H1 (cell line): ENCODE data around the gene ILK. TPM values are rescaled to one million over a fixed set of nuclear protein-coding genes. Genes with fewer than 3 reads are reported as not detected.

ENCODE experiments used
- CTCF ChIA-PET: fragments of 300-600 bp; sonication (Branson Sonifier 250); formaldehyde crosslinking; loops from one replicate; lab custom pipeline; 2021; ENCODE audit not compliant: partially characterized antibody; lab: Charles Lee
- POLR2A ChIA-PET: fragments of 300-600 bp; sonication (Branson Sonifier 250); formaldehyde crosslinking; loops from one replicate; lab custom pipeline; 2021; ENCODE audit warnings: inconsistent platforms; ENCODE audit not compliant: partially characterized antibody; lab: Charles Lee
- DNase-seq, 2 experiments: peaks; one replicate each; pipeline versions ENCODE4 v3.0.0 to v3.0.0-alpha.2; 2010 to 2022; ENCODE audit warnings: low spot score in 2 of 2, low read depth in 1 of 2, mixed read lengths in 1 of 2
- FAIRE-seq: peaks from 2 replicates; lab custom pipeline; 2011; peaks lifted over from hg19 to GRCh38; lab: Jason Lieb, UNC
- H2AFZ ChIP-seq: 2 replicates; pipeline ENCODE4 v1.8.1; 2012; ENCODE audit warnings: low read length, inconsistent platforms
- H2AK5ac ChIP-seq: 2 replicates; pipeline ENCODE4 v1.6.1; 2013; ENCODE audit warnings: low read depth, low read length
- H2BK120ac ChIP-seq: replicated peaks from 2 replicates; pipeline ENCODE3; 2013; ENCODE audit warnings: low read depth, low read length, inconsistent platforms
- H2BK12ac ChIP-seq: 2 replicates; pipeline ENCODE4 v1.6.1; 2013; ENCODE audit warnings: low read depth, low read length
- H2BK15ac ChIP-seq: 2 replicates; pipeline ENCODE4 v1.6.1; 2013; ENCODE audit warnings: low read length
- H2BK20ac ChIP-seq: 2 replicates; pipeline ENCODE4 v1.6.1; 2013; ENCODE audit warnings: low read length
- H2BK5ac ChIP-seq: 2 replicates; pipeline ENCODE4 v1.6.1; 2013; ENCODE audit warnings: low read depth, low read length
- H3K14ac ChIP-seq: 2 replicates; pipeline ENCODE4 v1.6.1; 2013; ENCODE audit warnings: inconsistent platforms; ENCODE audit not compliant: insufficient read length
- H3K18ac ChIP-seq: 2 replicates; pipeline ENCODE4 v1.6.1; 2013; ENCODE audit warnings: low read length; ENCODE audit errors: extremely low read depth
- H3K23ac ChIP-seq: 2 replicates; pipeline ENCODE4 v1.6.1; 2013; ENCODE audit warnings: inconsistent platforms; ENCODE audit not compliant: insufficient read length
- H3K23me2 ChIP-seq: 2 replicates; pipeline ENCODE4 v1.6.1; 2013; ENCODE audit warnings: low read depth, low read length
- H3K27ac ChIP-seq: 2 replicates; pipeline ENCODE4 v1.6.1; 2011; ENCODE audit warnings: low read depth, low read length, inconsistent platforms
- H3K27me3 ChIP-seq, 4 experiments: replicated peaks in 1 of 4; 1 replicate in 1 of 4; 2 replicates in 3 of 4; pipeline versions ENCODE4 v1.6.1 to v1.8.1; 2011 to 2013; ENCODE audit warnings: low read length in 3 of 4, mild to moderate bottlenecking in 3 of 4, inconsistent platforms in 2 of 4, mixed read lengths in 2 of 4, moderate library complexity in 1 of 4; ENCODE audit not compliant: control insufficient read depth in 3 of 4, insufficient read depth in 3 of 4; ENCODE audit errors: extremely low read depth in 1 of 4
- H3K36me3 ChIP-seq, 4 experiments: 2 replicates each; pipeline versions ENCODE4 v1.6.1 to v1.8.1; 2011 to 2013; ENCODE audit warnings: mild to moderate bottlenecking in 4 of 4, low read length in 3 of 4, moderate library complexity in 2 of 4, control low read depth in 1 of 4, inconsistent platforms in 1 of 4; ENCODE audit not compliant: insufficient read depth in 4 of 4, control insufficient read depth in 2 of 4
- H3K4ac ChIP-seq: replicated peaks from 2 replicates; pipeline ENCODE3; 2013; ENCODE audit warnings: low read length, low read depth, mixed read lengths, inconsistent platforms; ENCODE audit not compliant: insufficient read length
- H3K4me1 ChIP-seq, 4 experiments: replicated peaks in 1 of 4; 1 replicate in 1 of 4; 2 replicates in 3 of 4; pipeline versions ENCODE4 v1.6.1 to v1.8.1; 2011 to 2013; ENCODE audit warnings: low read length in 3 of 4, inconsistent platforms in 2 of 4, mixed read lengths in 1 of 4; ENCODE audit not compliant: insufficient read depth in 4 of 4, control insufficient read depth in 3 of 4
- H3K4me2 ChIP-seq, 2 experiments: 2 replicates each; pipeline versions ENCODE4 v1.6.1 to v1.8.1; 2011 to 2013; ENCODE audit warnings: low read depth in 2 of 2, low read length in 2 of 2, control low read depth in 1 of 2, inconsistent platforms in 1 of 2, mild to moderate bottlenecking in 1 of 2; ENCODE audit not compliant: insufficient read depth in 1 of 2
- H3K4me3 ChIP-seq, 4 experiments: fragments of 200-600, 300-600 bp in 1 of 4; sonication (generic), shearing (Covaris generic), sonication (Bioruptor Twin) in 1 of 4; 2 replicates each; pipeline versions ENCODE4 v1.5.1 to v1.8.1; 2011 to 2016; ENCODE audit warnings: low read length in 4 of 4, low read depth in 3 of 4, control low read depth in 2 of 4, inconsistent platforms in 2 of 4, mild to moderate bottlenecking in 2 of 4, mixed read lengths in 1 of 4, moderate library complexity in 1 of 4; ENCODE audit not compliant: insufficient read depth in 2 of 4; ENCODE audit errors: extremely low read depth in 1 of 4
- H3K56ac ChIP-seq: replicated peaks from 2 replicates; pipeline ENCODE3; 2013; ENCODE audit warnings: low read depth, mild to moderate bottlenecking, mixed read lengths, low read length, inconsistent platforms; ENCODE audit not compliant: insufficient read length
- H3K79me1 ChIP-seq: 2 replicates; pipeline ENCODE4 v1.6.1; 2013; ENCODE audit warnings: low read depth, low read length, control low read depth
- H3K79me2 ChIP-seq, 2 experiments: 2 replicates each; pipeline versions ENCODE4 v1.6.1 to v1.8.1; 2012 to 2013; ENCODE audit warnings: low read length in 2 of 2, mild to moderate bottlenecking in 2 of 2, inconsistent platforms in 1 of 2; ENCODE audit not compliant: insufficient read depth in 2 of 2, control insufficient read depth in 1 of 2
- H3K9ac ChIP-seq, 4 experiments: replicated peaks in 1 of 4; 1 replicate in 1 of 4; 2 replicates in 3 of 4; pipeline versions ENCODE4 v1.6.1 to v1.8.1; 2011 to 2013; ENCODE audit warnings: low read depth in 3 of 4, low read length in 3 of 4, control low read depth in 2 of 4, mild to moderate bottlenecking in 2 of 4, moderate library complexity in 2 of 4, inconsistent platforms in 1 of 4; ENCODE audit errors: extremely low read depth in 1 of 4
- H3K9me3 ChIP-seq, 2 experiments: 2 replicates each; pipeline versions ENCODE4 v1.6.1 to v1.8.1; 2012 to 2013; ENCODE audit warnings: mild to moderate bottlenecking in 2 of 2, moderate library complexity in 2 of 2, control low read depth in 1 of 2, inconsistent platforms in 1 of 2, low read depth in 1 of 2, low read length in 1 of 2, mixed read lengths in 1 of 2; ENCODE audit not compliant: insufficient read depth in 2 of 2
- H4K20me1 ChIP-seq, 2 experiments: replicated peaks in 1 of 2; 2 replicates each; pipeline versions ENCODE3 to v1.8.1; 2011 to 2013; ENCODE audit warnings: inconsistent platforms in 2 of 2, low read length in 2 of 2, mild to moderate bottlenecking in 1 of 2; ENCODE audit not compliant: insufficient read depth in 2 of 2, control insufficient read depth in 1 of 2
- H4K5ac ChIP-seq: 2 replicates; pipeline ENCODE4 v1.6.1; 2013; ENCODE audit warnings: low read length, low read depth, mixed read lengths, inconsistent platforms; ENCODE audit not compliant: insufficient read length
- H4K8ac ChIP-seq: 2 replicates; pipeline ENCODE4 v1.8.0; 2013; ENCODE audit warnings: mild to moderate bottlenecking, moderate library complexity, low read length, inconsistent platforms; ENCODE audit not compliant: insufficient read depth; ENCODE audit errors: extremely low read depth
- H4K91ac ChIP-seq: replicated peaks from 2 replicates; pipeline ENCODE3; 2013; ENCODE audit warnings: low read length, mixed read lengths, inconsistent platforms; ENCODE audit not compliant: insufficient read length
- ASH2L ChIP-seq: fragments of 200-600, 300-600 bp; sonication (generic); IDR thresholded peaks from one replicate; pipeline ENCODE4 v1.7.1; 2017; ENCODE audit warnings: low read length
- ATF3 ChIP-seq: IDR thresholded peaks from 2 replicates; pipeline ENCODE4 v1.6.1; 2011; ENCODE audit warnings: low read depth, mild to moderate bottlenecking, low read length; ENCODE audit not compliant: insufficient read depth
- BCL11A ChIP-seq, 2 experiments: IDR thresholded peaks; one replicate each; pipeline ENCODE4 v1.6.1; 2011; ENCODE audit warnings: low read depth in 2 of 2, low read length in 2 of 2, mild to moderate bottlenecking in 2 of 2
- BRCA1 ChIP-seq: IDR thresholded peaks from 2 replicates; pipeline ENCODE4 v1.6.1; 2012; ENCODE audit warnings: low read depth, low read length, improper control_type of control experiment
- CBX8 ChIP-seq: fragments of 300-800, 300-1000 bp; sonication (generic); IDR thresholded peaks from 2 replicates; pipeline ENCODE4 v1.7.1; 2016; ENCODE audit warnings: low read depth, low read length, borderline replicate concordance
- EGR1 ChIP-seq: IDR thresholded peaks from 2 replicates; pipeline ENCODE4 v1.6.1; 2011; ENCODE audit warnings: low read depth, low read length, borderline replicate concordance
- HDAC2 ChIP-seq, 2 experiments: fragments of 300-600 bp in 1 of 2; sonication (generic) in 1 of 2; IDR thresholded peaks; 2 replicates each; pipeline ENCODE4 v1.6.1; 2011 to 2012; ENCODE audit warnings: low read depth in 2 of 2, low read length in 2 of 2, mild to moderate bottlenecking in 2 of 2, moderate library complexity in 2 of 2, borderline replicate concordance in 1 of 2, inconsistent platforms in 1 of 2
- JUN ChIP-seq: IDR thresholded peaks from 2 replicates; pipeline ENCODE4 v1.6.1; 2011; ENCODE audit warnings: low read depth, mild to moderate bottlenecking, improper control_type of control experiment, low read length
- MAFK ChIP-seq: IDR thresholded peaks from 2 replicates; pipeline ENCODE4 v1.6.1; 2012; ENCODE audit warnings: low read depth, mild to moderate bottlenecking, improper control_type of control experiment, low read length
- POLR2A ChIP-seq, 2 experiments: IDR thresholded peaks; 1 replicate in 1 of 2; 2 replicates in 1 of 2; pipeline ENCODE4 v1.6.1; 2011; ENCODE audit warnings: low read depth in 2 of 2, low read length in 2 of 2, mild to moderate bottlenecking in 2 of 2; ENCODE audit errors: control extremely low read depth in 1 of 2
- POU5F1 ChIP-seq: IDR thresholded peaks from 2 replicates; pipeline ENCODE4 v1.6.1; 2011; ENCODE audit warnings: low read depth, mild to moderate bottlenecking, low read length, moderate library complexity
- RFX5 ChIP-seq: IDR thresholded peaks from 2 replicates; pipeline ENCODE4 v1.6.1; 2011; ENCODE audit warnings: low read depth, low read length, improper control_type of control experiment, borderline replicate concordance
- SP4 ChIP-seq: IDR thresholded peaks from 2 replicates; pipeline ENCODE4 v1.6.1; 2012; ENCODE audit warnings: low read length, inconsistent platforms
- YY1 ChIP-seq: IDR thresholded peaks from 2 replicates; pipeline ENCODE4 v1.6.1; 2011; ENCODE audit warnings: low read depth, mild to moderate bottlenecking, low read length
- ZNF274 ChIP-seq: IDR thresholded peaks from 2 replicates; pipeline ENCODE4 v1.7.0; 2012; ENCODE audit warnings: low read length, borderline replicate concordance; ENCODE audit errors: extremely low read depth
- WGBS, 2 experiments: shearing (Covaris generic) in 1 of 2; methylation state at CpG; one replicate each; pipeline versions ENCODE4 v1.1.6 to v1.1.7; 2013 to 2015; ENCODE audit warnings: low lambda C conversion rate in 2 of 2, mixed read lengths in 2 of 2, inconsistent platforms in 1 of 2, low coverage in 1 of 2, missing lambda C conversion rate in 1 of 2; ENCODE audit not compliant: insufficient replicate concordance in 2 of 2, insufficient coverage in 1 of 2, insufficient read length in 1 of 2; ENCODE audit errors: extremely low coverage in 1 of 2, missing lambda C conversion rate in 1 of 2; 5-methylcytosine and 5-hydroxymethylcytosine counted together
- polyA plus RNA-seq, 7 experiments: library from polyadenylated mRNA; depleted of rRNA in 3 of 7; stranded (reverse) in 5 of 7; unstranded in 2 of 7; fragments of >200 nt in 5 of 7; fragments of 200-250 nt in 2 of 7; gene quantifications; 1 replicate in 5 of 7; 2 replicates in 1 of 7; 4 replicates in 1 of 7; pipeline versions ENCODE4 v1.2.1 to v1.2.3, GENCODE V29; 2011 to 2013; ENCODE audit warnings: missing spikeins in 2 of 7, mixed read lengths in 2 of 7
- total RNA-seq: library from RNA; stranded (reverse); fragmentation: NEBNext Ultra II Directional; extraction: Animal tissue kit (Norgen Biotek cat#: 25700); gene quantifications from 2 replicates; pipeline ENCODE4 v1.2.1, GENCODE V29; 2021

Gene ILK
- total and polyA plus RNA-seq, 2 of the 8 experiments (the other 6 are each of a cell fraction or from before 2014, with no cell fraction given), result 91.4 to 132 TPM

DNA sequence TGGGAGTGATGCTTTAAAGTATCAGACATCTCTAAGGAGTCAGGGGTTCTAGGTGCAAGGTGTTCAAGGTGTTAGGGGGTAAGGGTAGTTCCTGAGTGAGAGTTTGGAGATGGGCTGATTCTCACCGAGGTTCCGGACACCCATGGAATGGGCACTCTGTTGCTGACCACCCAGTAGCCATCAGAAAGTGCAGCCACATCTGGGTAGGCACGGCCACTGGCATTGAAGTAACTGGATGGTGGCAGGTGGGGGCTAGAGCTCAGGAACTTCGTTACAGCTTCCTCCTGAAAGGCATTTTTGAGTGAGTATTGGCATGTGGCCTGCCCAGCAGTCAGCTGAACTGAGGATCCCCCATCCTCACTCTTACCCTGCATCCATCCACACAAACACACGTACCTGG lies 11.5 kb downstream of the ILK start:
- Histone ChIP-seq H3K56ac (no peak overlapping the region), H2BK20ac (no peak overlapping the region), H3K27me3 (no peaks in the 10 kb centered on the region), H2BK5ac (no peak overlapping the region), H4K8ac (no peak overlapping the region), H3K79me1 (no peaks in the 10 kb centered on the region; the same call in none of the 2 replicates), H3K4me3 (no peak overlapping the region), H3K36me3 (peaks cover 8 to 15% (median 12%) of the 10 kb centered on the region in 4 experiments; a peak in 7 of 8 replicates), H2AFZ (no peak overlapping the region), H4K91ac (no peak overlapping the region), H2BK15ac (no peak overlapping the region), H3K79me2 (peaks cover 0 to 15% of the 10 kb centered on the region in 2 experiments; a peak in 2 of 4 replicates), H4K20me1 (no peaks in the 10 kb centered on the region), H3K27ac (no peak overlapping the region), H3K9me3 (no peaks in the 10 kb centered on the region), H2BK12ac (no peak overlapping the region), H3K4me2 (no peak overlapping the region), H4K5ac (no peak overlapping the region), H3K23me2 (peaks cover 17% of the 10 kb centered on the region), H2AK5ac (no peak overlapping the region), H3K9ac (no peak overlapping the region), H3K4me1 (peaks cover 4 to 15% (median 8%) of the 10 kb centered on the region in 4 experiments; a peak in 6 of 7 replicates), H2BK120ac (no peak overlapping the region), H3K18ac (no peak overlapping the region), H3K23ac (no peak overlapping the region), H3K4ac (no peak overlapping the region), H3K14ac (no peak overlapping the region)
- CTCF ChIA-PET, result interaction anchor here (1.6 kb wide), 1 partner anchor 65 kb away, joined by 3 read pairs; no protein-coding TSS in a partner anchor
- POLR2A ChIA-PET, result no interaction called here
- WGBS, 2 experiments, result 97% methylated on average over 5 of the region's 5 CpGs; no CpG with 5 or more reads in 1 of the 2 experiments
- FAIRE-seq, result no peak
- no peak for DNase-seq
- TF ChIP-seq BCL11A (IDR thresholded peaks at IDR 0.05; ENCODE audit: low read depth in 2 of 2, low read length in 2 of 2) (no peak), JUN (no peak), POU5F1 (no peak), CBX8 (no peak), SP4 (no peak), ATF3 (no peak), MAFK (no peak), ZNF274 (no peak), EGR1 (no peak), POLR2A (IDR thresholded peaks at IDR 0.05; ENCODE audit: control extremely low read depth in 1 of 2, low read depth in 2 of 2, low read length in 2 of 2) (no peak), HDAC2 (IDR thresholded peaks at IDR 0.05; ENCODE audit: borderline replicate concordance in 1 of 2, low read depth in 2 of 2, low read length in 2 of 2) (no peak), BRCA1 (no peak), YY1 (no peak), ASH2L (no peak), RFX5 (no peak)
